EH (cell line): ENCODE results near the gene LAMTOR2.
A peak's percentile ranks its signal among the peaks of the same experiment; 100 is the strongest.
"Not testable (repeated sequence)": the region's sequence is repeated elsewhere in the genome, so short reads cannot be mapped to it uniquely, and the experiment has no call there.

Experiments used
- DNase-seq: peaks from one replicate; pipeline ENCODE4 v3.0.0-alpha.2; 2015; ENCODE audit warnings: low read depth

Gene LAMTOR2

DNA sequence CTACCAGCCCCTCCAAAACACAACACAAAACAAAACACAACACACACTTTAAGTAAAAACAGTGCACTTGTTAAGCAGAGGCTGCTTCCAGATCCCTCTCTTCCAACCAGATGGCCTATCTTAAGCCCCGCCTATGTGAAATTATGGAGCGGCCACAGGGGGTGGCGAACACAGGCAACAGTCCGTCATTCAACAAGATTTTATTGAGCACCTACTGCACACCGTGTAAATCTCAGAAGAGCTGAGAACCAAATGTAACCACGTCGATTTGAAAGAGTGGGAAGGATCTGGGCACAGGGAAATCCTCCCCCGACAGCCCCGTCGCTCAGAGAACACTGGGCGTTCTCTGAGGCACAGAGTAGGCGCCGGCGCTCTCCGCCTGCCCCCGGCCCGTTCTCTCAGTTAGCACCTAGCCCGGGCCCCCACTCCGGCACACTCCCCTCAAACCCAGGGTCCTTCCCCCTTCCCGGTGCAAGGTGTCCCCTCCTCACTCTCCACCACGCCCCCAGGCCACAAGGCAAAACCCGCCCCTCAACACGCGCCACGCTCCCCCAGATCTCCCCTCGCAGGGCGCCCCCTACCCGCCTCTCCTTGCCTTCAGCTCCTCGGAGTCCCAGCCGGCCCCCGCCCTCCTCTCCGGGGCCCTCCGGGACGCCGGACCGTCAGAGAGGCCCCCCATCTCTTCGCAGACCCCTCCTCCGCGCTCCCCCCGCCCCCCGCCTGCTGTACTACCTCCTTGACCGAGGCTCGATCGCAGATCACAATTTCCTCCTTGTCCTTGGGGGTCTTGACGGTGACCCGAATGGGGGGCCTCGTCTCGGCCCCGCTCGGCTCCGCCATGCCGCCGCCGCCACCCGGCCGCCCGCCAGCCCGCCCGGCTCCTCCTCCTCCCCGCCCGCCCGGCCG, 1.5 kb upstream of the LAMTOR2 start:
- DNase-seq = peak; percentile 74

DNA sequence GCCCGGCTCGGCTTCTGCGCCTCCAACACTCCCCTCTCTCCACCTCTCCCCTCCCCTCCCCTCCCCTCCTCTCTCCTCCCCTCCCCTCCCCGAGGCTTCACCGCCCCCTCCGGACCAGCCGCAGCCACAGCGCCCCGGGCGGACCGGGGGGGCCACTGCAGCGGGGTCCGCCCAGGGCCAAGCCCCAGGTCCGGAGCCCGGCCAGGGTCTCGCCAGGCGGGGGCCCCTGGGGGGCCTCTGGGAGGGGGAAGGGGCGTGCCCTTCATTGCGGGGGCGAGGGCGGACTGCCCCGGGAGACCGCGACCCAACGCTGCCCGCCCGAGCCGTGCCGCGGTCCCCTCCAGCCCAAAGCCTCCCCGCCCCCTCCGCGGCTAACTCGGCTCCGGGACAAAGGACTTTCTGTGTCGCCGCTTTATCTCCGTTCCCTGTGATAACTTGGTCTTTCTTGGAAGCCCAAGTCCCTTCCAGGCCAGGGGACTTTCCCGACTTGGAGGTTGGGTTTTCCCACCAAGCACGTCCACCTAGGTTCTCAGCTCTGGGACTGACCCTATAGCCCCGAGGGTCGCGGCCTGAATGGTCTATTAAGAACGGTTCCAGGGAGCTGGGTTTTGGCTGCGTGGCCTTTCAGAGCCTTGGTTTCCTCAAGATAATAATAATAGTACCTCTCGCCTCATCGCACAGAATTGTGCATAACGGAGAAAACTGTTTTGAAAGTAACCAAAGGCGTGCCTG, 648 bp upstream of the LAMTOR2 start, which contains the start of gene UBQLN4:
TSS of gene UBQLN4 (minus strand) at position 31 of the 732 bp plus-strand sequence. CDS start 97 bp downstream, outside the sequence.
- DNase-seq = peak; percentile 89

- no peak for DNase-seq
Observed at GRCh38 chr1:156055281-156056048, 883 bp downstream of the LAMTOR2 start.

DNA sequence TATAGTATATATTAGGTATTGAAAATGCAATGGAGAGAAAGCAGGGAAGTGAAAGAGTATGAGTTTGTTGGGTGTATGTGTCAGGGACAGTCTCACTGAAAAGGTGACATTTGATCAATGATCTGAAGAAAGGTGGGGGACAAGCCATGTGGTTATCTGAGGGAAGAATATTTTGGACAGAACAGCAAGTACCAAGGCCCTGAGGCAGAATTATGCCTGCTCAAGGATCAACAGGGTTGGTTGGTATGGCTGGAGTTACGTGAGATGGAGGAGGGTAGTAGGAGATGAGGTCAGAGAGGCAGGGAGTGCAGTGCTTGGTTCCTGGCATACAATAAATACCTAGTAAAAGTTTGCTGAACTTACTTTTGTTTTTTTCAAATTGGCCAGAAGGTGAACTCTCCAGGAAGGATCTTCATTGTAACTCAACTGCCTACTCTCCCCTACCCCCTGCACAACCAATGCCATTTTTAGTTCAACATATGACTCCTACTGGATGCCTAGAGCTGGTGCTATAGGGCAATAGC, 1.8 kb downstream of the LAMTOR2 start:
- DNase-seq = no peak

DNA sequence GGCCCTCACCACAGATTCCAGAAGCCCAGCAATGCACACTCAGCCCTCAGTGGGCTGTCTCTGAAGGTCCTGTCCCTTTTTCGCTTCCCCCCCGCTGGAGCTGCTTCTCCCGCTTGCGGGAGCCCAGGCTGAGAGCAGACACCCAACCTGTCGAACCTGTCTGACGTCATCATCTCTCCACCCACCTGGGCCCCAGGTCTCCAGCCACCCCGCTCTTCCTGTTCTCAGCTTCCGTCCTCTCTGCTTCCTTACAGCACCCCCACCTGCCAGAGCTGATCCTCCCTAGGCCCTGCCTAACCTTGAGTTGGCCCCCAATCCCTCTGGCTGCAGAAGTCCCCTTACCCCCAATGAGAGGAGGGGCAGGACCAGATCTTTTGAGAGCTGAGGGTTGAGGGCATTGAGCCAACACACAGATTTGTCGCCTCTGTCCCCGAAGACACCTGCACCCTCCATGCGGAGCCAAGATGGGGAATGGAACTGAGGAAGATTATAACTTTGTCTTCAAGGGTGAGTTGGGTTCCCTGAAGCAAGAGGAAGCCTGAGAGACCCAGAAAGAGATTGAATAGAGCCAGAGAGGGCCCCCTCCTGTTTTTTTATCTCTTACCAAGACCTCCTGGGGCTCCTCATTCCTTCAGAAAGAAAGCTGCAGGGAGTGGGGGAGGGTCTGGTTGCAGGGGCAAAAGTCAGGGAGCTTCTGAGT, 6.5 kb downstream of the LAMTOR2 start, which contains the start of gene RAB25:
TSS of gene RAB25 (plus strand) at position 224 of the 700 bp plus-strand sequence. CDS start at position 465, 241 bp downstream.
- DNase-seq = no peak

DNA sequence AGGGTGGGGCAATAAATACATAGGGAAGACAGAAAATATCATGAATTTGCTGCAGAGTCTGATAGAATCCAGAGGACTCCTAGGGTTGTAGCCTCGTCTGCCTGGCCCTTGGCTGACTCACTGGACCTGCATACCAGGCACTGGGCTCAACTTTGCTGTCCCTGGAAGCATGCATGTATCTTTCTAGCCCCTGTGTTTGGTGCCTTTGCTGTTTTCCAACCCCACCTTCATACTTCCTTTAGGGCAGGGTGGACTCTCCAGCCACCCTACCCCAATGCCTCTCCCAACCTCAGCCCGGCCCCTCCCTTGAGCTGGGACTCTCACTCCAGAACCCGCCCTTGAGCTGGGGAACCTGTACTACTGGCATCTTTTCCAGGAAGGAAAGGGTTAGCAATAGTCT, 7.6 kb downstream of the LAMTOR2 start:
- peak; percentile 37 for DNase-seq

DNA sequence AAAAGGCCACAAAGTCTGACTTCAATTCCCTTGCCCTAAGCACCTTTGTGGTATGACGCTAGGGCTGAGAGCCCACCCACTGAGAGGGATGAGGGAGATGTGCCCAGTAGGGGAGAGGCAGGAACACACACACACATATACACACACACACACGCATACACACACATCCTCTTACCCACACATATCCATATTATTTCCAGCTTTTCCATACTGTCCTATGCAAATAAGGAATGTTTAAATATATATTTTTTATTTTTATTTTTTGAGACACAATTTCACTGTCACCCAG, 9.4 kb downstream of the LAMTOR2 start:
- no peak for DNase-seq

- DNase-seq = no peak
Observed at GRCh38 chr1:156064615-156065014, 10.0 kb downstream of the LAMTOR2 start.

DNA sequence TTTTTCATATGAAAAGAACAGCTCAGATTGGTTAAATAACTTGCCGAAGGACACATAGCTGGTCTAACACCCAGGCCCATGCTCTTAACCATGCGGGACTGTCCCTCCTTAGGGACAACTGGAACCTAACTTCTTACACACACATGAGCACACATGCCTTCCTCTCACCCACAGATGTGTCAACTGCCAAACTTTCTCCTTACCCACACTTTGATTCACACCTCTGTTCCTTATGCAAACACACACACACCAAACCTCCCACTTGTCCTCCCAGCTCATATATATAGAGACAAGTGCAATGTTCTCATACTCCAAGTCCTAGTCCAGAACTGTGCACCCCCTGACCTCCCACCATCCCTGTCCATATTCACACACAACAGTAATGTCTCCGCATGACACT, 10.6 kb downstream of the LAMTOR2 start:
- no peak for DNase-seq

DNA sequence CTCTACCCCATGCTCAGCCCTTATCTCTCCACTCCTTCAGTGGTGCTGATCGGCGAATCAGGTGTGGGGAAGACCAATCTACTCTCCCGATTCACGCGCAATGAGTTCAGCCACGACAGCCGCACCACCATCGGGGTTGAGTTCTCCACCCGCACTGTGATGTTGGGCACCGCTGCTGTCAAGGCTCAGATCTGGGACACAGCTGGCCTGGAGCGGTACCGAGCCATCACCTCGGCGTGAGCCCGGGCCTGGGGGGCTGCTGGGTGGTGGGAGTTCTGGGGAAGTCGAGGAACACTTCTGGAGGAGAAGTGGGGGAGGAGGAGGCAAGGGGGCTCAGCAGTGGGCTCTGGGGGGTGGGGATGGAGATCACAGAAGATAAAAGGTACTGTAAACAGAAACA, 11.3 kb downstream of the LAMTOR2 start:
- DNase-seq = no peak

DNA sequence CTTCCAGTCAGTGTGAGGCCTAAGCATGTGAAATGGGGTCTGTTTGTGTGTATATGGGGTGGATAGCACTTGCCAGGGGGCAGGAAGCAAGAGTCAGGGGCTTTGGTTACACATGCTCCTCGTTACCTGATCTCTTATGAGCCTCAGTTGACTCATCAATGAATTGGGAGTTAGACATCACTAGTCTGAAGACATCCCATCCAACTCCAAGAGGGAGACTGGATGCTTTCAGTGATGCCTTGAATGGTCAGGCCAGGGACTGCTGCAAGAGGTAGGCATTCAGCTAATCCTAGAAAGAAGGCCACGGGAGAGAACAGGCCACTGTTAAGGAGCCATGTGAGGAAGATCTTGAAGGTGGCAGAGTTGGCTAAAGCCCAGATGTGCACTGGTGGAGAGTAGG, 12.7 kb downstream of the LAMTOR2 start:
- no peak for DNase-seq

GRCh38 chr1:156069490-156070455, 15.2 kb downstream of the LAMTOR2 start:
- DNase-seq = no peak

- DNase-seq = no peak
Observed at GRCh38 chr1:156070548-156070947, 16.0 kb downstream of the LAMTOR2 start.

- not testable (repeated sequence) for DNase-seq
Observed at GRCh38 chr1:156071332-156071816, 16.8 kb downstream of the LAMTOR2 start.

DNA sequence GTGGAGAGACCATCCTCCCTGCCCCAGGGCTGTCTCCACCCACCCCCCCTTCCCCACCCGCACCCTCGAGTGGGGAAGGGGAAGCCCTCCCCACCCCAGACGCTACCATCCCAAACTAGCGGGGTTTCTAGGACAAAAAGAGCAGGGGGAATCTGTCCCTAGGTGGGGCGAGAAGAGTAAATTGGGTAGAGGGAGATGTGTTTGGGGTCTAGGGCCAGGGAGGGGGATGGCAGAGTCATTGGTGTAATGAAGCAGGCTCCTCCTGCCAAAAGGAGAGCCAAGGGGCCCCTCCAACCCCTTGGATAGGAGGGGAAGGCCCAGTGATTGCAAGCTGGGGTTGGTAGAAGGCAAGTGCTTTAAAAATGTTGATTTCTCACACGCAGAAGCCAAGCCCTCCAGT, 17.7 kb downstream of the LAMTOR2 start:
- no peak for DNase-seq

GRCh38 chr1:156073110-156073687, 18.6 kb downstream of the LAMTOR2 start:
- no peak for DNase-seq

DNA sequence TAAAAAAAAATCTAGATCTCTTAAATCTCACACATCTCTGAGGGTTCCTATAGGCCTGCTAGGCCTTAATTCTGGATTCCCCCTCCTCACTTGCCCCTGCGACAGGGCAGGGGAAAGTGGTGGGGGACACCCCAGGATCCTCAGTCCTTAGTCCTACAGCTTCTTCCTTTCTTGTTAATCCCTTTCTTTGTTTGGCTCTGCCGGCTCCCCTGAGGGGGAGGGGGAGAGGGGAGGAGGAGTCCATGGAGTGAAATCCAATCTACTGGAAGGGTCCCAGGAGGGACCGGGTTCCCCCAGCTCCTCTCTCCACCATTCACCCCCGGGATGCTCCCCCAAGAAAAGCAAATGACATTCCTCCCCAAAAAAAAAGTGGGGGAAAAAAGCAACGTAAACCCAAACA, 19.2 kb downstream of the LAMTOR2 start:
- DNase-seq = no peak

DNA sequence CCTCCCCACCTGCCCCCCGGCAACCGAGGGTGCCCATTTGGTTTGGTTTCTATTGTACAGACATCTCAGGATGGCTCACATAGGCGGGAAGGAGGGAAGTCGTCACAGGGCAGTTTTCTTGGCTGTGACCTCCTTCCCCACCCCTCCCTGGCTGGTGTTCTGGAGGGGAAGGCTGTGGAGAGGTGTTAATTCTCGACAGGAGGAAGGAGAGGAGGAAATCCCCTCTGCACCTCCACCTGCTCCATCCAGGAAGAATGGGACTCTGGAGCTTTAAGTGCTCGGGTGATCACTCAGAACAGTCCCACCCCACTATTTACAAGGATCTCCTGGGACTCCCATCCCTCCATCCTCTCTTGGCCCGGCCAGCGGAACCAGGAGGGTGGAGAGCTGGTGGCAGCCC, 20.1 kb downstream of the LAMTOR2 start:
- no peak for DNase-seq

DNA sequence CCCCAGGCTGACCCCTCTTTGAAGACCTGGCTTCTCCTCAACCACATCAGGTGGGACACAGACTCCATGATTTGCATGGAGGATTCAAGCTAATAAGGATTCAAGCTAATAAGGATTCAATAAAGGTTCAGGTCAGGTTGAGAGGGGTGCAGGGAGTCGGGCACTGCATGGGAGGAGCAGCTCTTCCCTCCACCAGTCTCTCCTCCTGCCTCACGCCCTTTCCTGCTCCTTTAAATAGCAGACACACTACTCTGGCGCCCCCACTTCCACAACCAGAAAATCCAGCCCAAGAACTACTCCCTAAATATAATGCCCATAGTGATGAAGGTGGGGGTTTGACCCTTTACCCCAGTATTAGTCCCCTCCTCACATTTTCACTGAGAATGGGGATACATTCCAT, 20.6 kb downstream of the LAMTOR2 start:
- DNase-seq = no peak

- DNase-seq = no peak
Observed at GRCh38 chr1:156075775-156076204, 21.2 kb downstream of the LAMTOR2 start.
